Left forelimb (tissue), 1 donor: ENCODE measurements around the gene PILRA.
"Not testable (repeated sequence)": the region's sequence is repeated elsewhere in the genome, so short reads cannot be mapped to it uniquely, and the experiment has no call there.

Experiments
- DNase-seq: peaks from one replicate; pipeline ENCODE4 v3.0.0-alpha.2; 2018; ENCODE audit warnings: low spot score

The PILRA gene

GRCh38 chr7:100434297-100435144 is 61.2 kb downstream of the PILRA start:
- no peak for DNase-seq

- DNase-seq = no peak
Measured at GRCh38 chr7:100435401-100436304, 62.4 kb downstream of the PILRA start.

GRCh38 chr7:100437150-100438100 is 64.1 kb downstream of the PILRA start:
- DNase-seq = no peak

- DNase-seq = no peak
Measured at GRCh38 chr7:100438172-100438571, 64.9 kb downstream of the PILRA start.

- not testable (repeated sequence) for DNase-seq
Measured at GRCh38 chr7:100438731-100439130, 65.4 kb downstream of the PILRA start.

- not testable (repeated sequence) for DNase-seq
Measured at GRCh38 chr7:100439244-100439643, 66.0 kb downstream of the PILRA start.

- DNase-seq = no peak
Measured at GRCh38 chr7:100441641-100442535, 68.6 kb downstream of the PILRA start.

- no peak for DNase-seq
Measured at GRCh38 chr7:100443096-100443840, 70.0 kb downstream of the PILRA start.

GRCh38 chr7:100444311-100445278 is 71.3 kb downstream of the PILRA start:
- no peak for DNase-seq

GRCh38 chr7:100446040-100446439 is 72.8 kb downstream of the PILRA start:
- no peak for DNase-seq

GRCh38 chr7:100447363-100447762 is 74.1 kb downstream of the PILRA start:
- not testable (repeated sequence) for DNase-seq

GRCh38 chr7:100449190-100449795 is 76.0 kb downstream of the PILRA start:
- no peak for DNase-seq
